ENCODE measurements around the gene L1CAM. TPM values are rescaled to one million over a fixed set of nuclear protein-coding genes. Genes with fewer than 3 reads are reported as not detected.

L1CAM gene
- total and polyA plus RNA-seq, 2 of the 8 experiments (the other 6 are each of a cell fraction or from before 2014, with no cell fraction given), result 11.0 to 43.0 TPM

GRCh38 chrX:153876112-153876491 is 9.9 kb downstream of the L1CAM start:
- Histone ChIP-seq H3K9ac (replicated peaks in 1 of 4; ENCODE audit: extremely low read depth in 1 of 4, low read depth in 3 of 4, low read length in 3 of 4) (no peak overlapping the region), H3K27me3 (replicated peaks in 1 of 4; ENCODE audit: control insufficient read depth in 3 of 4, extremely low read depth in 1 of 4, insufficient read depth in 3 of 4, low read length in 3 of 4) (no peaks in the 10 kb centered on the region; a peak in 1 of 7 replicates), H3K4ac (replicated peaks; ENCODE audit: insufficient read length, low read depth, low read length) (no peak overlapping the region), H3K36me3 (ENCODE audit: control insufficient read depth in 2 of 4, insufficient read depth in 4 of 4, low read length in 3 of 4) (no peaks in the 10 kb centered on the region), H3K56ac (replicated peaks; ENCODE audit: insufficient read length, low read depth, low read length) (no peak overlapping the region), H2BK120ac (replicated peaks; ENCODE audit: low read depth, low read length) (no peak overlapping the region), H3K14ac (ENCODE audit: insufficient read length) (no peak overlapping the region), H3K23me2 (ENCODE audit: low read depth, low read length) (no peaks in the 10 kb centered on the region), H4K91ac (replicated peaks; ENCODE audit: insufficient read length, low read length) (no peak overlapping the region), H3K23ac (ENCODE audit: insufficient read length) (no peak overlapping the region), H2AK5ac (ENCODE audit: low read depth, low read length) (no peak overlapping the region), H2BK5ac (ENCODE audit: low read depth, low read length) (no peak overlapping the region), H3K9me3 (ENCODE audit: insufficient read depth in 2 of 2, low read depth in 1 of 2, low read length in 1 of 2) (no peaks in the 10 kb centered on the region), H3K27ac (ENCODE audit: low read depth, low read length) (no peak overlapping the region), H2BK12ac (ENCODE audit: low read depth, low read length) (no peak overlapping the region), H3K79me2 (ENCODE audit: control insufficient read depth in 1 of 2, insufficient read depth in 2 of 2, low read length in 2 of 2) (no peaks in the 10 kb centered on the region), H4K5ac (ENCODE audit: insufficient read length, low read depth, low read length) (no peak overlapping the region), H3K18ac (ENCODE audit: extremely low read depth, low read length) (no peak overlapping the region), H4K8ac (ENCODE audit: extremely low read depth, insufficient read depth, low read length) (no peak overlapping the region), H3K4me1 (replicated peaks in 1 of 4; ENCODE audit: control insufficient read depth in 3 of 4, insufficient read depth in 4 of 4, low read length in 3 of 4) (peaks cover 7 to 43% (median 24%) of the 10 kb centered on the region in 4 experiments), H3K4me3 (ENCODE audit: extremely low read depth in 1 of 4, insufficient read depth in 2 of 4, low read depth in 3 of 4, low read length in 4 of 4) (peak overlapping the region in 1 of 4 experiments; percentile 49; a peak in 2 of 8 replicates), H2AFZ (ENCODE audit: low read length) (no peak overlapping the region), H3K79me1 (ENCODE audit: low read depth, low read length) (no peaks in the 10 kb centered on the region), H4K20me1 (replicated peaks in 1 of 2; ENCODE audit: control insufficient read depth in 1 of 2, insufficient read depth in 2 of 2, low read length in 2 of 2) (peaks cover 2 to 12% of the 10 kb centered on the region in 2 experiments), H3K4me2 (ENCODE audit: insufficient read depth in 1 of 2, low read depth in 2 of 2, low read length in 2 of 2) (peak overlapping the region; percentile 46 to 65), H2BK20ac (ENCODE audit: low read length) (no peak overlapping the region), H2BK15ac (ENCODE audit: low read length) (no peak overlapping the region)
- WGBS, 2 experiments (ENCODE audit: extremely low coverage in 1 of 2, insufficient coverage in 1 of 2, insufficient read length in 1 of 2, insufficient replicate concordance in 2 of 2, low coverage in 1 of 2, low lambda C conversion rate in 2 of 2, missing lambda C conversion rate in 1 of 2), result 89% methylated on average over 3 of the region's 3 CpGs; no CpG with 5 or more reads in 1 of the 2 experiments
- FAIRE-seq (no peak), DNase-seq (ENCODE audit: low read depth in 1 of 2, low spot score in 2 of 2) (no peak)
- CTCF ChIA-PET (ENCODE audit: partially characterized antibody), result interaction anchor here (0.7 to 1.2 kb wide), 5 partner anchors 11 to 94 kb away, joined by 3 to 4 read pairs (median 4); partner anchors contain the start of genes IDH3G and SSR4
- POLR2A ChIA-PET (ENCODE audit: partially characterized antibody), result interaction anchor here (1.4 kb wide), 1 partner anchor 13 kb away, joined by 4 read pairs; no protein-coding TSS in a partner anchor
- TF ChIP-seq ZNF274 (IDR thresholded peaks at IDR 0.05; ENCODE audit: borderline replicate concordance, extremely low read depth, low read length), result no peak
- TF ChIP-seq, protein P1, sequence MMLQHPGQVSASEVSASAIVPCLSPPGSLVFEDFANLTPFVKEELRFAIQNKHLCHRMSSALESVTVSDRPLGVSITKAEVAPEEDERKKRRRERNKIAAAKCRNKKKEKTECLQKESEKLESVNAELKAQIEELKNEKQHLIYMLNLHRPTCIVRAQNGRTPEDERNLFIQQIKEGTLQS (IDR thresholded peaks at IDR 0.05; ENCODE audit: insufficient read depth, low read depth, low read length), result no peak
- no peak for TF ChIP-seq EGR1 (IDR thresholded peaks at IDR 0.05; ENCODE audit: borderline replicate concordance, low read depth, low read length)
- no peak for TF ChIP-seq SRF (IDR thresholded peaks at IDR 0.05; ENCODE audit: low read depth, low read length)
- TF ChIP-seq JUN (IDR thresholded peaks at IDR 0.05; ENCODE audit: low read depth, low read length), result no peak
- no peak for TF ChIP-seq CHD2 (IDR thresholded peaks at IDR 0.05; ENCODE audit: low read length)
- TF ChIP-seq E2F6 (IDR thresholded peaks at IDR 0.05), result no peak
- TF ChIP-seq SIRT6 (IDR thresholded peaks at IDR 0.05; ENCODE audit: low read length), result no peak
- no peak for TF ChIP-seq CREB1 (IDR thresholded peaks at IDR 0.05)
- no peak for TF ChIP-seq KDM4A (IDR thresholded peaks at IDR 0.05; ENCODE audit: low read depth, low read length, severe bottlenecking)
- TF ChIP-seq CBX5 (IDR thresholded peaks at IDR 0.05; ENCODE audit: low read depth, low read length), result no peak
- TF ChIP-seq GABPA (IDR thresholded peaks at IDR 0.05; ENCODE audit: borderline replicate concordance, insufficient read depth, low read length), result no peak
- no peak for TF ChIP-seq TAF1 (IDR thresholded peaks at IDR 0.05; ENCODE audit: low read depth, low read length)
- no peak for TF ChIP-seq RFX5 (IDR thresholded peaks at IDR 0.05; ENCODE audit: borderline replicate concordance, low read depth, low read length)
